ENCODE data around the gene ICAM3.

Gene ICAM3

GRCh38 chr19:10290357-10290875, 49.0 kb downstream of the ICAM3 start:
- DNase-seq, result no peak

DNA sequence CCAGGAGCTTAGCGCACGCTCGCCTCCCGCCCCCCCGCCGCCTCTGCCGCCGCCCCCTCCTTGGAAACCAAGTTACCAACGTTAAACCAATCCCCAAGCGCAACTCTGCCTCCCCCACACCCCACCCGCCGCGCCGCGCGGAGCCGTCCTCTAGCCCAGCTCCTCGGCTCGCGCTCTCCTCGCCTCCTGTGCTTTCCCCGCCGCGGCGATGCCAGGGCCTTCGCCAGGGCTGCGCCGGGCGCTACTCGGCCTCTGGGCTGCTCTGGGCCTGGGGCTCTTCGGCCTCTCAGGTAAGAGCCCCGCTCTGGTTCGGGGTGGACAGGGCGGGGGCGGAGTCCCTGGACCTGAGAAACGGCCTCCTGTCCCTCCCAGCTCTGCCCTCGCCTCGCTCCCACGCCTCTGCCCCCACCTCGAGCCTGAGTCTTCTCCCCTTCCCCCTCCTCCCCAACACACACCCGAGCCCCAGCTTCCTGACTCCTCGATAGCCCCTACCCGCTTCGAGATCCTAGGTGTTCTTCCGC, 49.5 kb downstream of the ICAM3 start, which contains the start of gene ICAM5:
Gene ICAM5, plus strand, starts transcription at position 117 of the 521 bp plus-strand sequence. Its CDS starts 92 bp downstream, at position 209.
- peak; percentile 46 for DNase-seq

GRCh38 chr19:10289167-10289835, 50.1 kb downstream of the ICAM3 start:
- DNase-seq, result peak; percentile 72

DNA sequence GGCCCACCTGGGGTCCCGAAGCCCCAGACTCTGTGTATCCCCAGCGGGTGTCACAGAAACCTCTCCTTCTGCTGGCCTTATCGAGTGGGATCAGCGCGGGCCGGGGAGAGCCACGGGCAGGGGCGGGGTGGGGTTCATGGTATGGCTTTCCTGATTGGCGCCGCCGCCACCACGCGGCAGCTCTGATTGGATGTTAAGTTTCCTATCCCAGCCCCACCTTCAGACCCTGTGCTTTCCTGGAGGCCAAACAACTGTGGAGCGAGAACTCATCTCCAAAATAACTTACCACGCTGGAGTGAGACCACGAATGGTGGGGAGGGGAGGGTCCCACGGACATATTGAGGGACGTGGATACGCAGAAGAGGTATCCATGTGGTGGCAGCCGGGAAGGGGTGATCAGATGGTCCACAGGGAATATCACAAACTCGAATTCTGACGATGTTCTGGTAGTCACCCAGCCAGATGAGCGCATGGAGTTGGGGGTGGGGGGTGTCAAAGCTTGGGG, 50.7 kb downstream of the ICAM3 start:
- DNase-seq, result peak; percentile 14

GRCh38 chr19:10286803-10287737, 52.4 kb downstream of the ICAM3 start, which contains the start of gene ICAM4:
TSS of gene ICAM4 (plus strand) at chr19:10286955. CDS start at chr19:10287013, 58 bp downstream.
- no peak for DNase-seq

GRCh38 chr19:10285393-10285792, 54.0 kb downstream of the ICAM3 start:
- DNase-seq, result no peak

DNA sequence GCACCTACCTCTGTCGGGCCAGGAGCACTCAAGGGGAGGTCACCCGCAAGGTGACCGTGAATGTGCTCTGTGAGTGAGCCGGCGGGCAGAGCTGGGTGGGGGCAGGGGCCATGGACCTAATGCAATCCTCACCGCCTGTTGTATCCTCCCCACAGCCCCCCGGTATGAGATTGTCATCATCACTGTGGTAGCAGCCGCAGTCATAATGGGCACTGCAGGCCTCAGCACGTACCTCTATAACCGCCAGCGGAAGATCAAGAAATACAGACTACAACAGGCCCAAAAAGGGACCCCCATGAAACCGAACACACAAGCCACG, 54.5 kb downstream of the ICAM3 start:
- DNase-seq, result no peak

- no peak for DNase-seq
Measured at GRCh38 chr19:10284065-10284959, 55.1 kb downstream of the ICAM3 start.
